ENCODE data around the gene IFT172. TPM values are rescaled to one million over a fixed set of nuclear protein-coding genes. Genes with fewer than 3 reads are reported as not detected.

Gene IFT172
- polyA plus RNA-seq, 1 experiment: 20.4 TPM

GRCh38 chr2:27398962-27399361 is 90.6 kb downstream of the IFT172 start:
- no peaks in the 10 kb centered on the region for H3K27me3 ChIP-seq (ENCODE audit: control insufficient read depth, insufficient read depth, low read length)
- H3K27ac ChIP-seq (ENCODE audit: low read depth, low read length): no peak overlapping the region
- H3K9me3 ChIP-seq (ENCODE audit: control insufficient read depth, insufficient read depth, low read length): no peaks in the 10 kb centered on the region; the same call in 1 of the 2 replicates
- TF ChIP-seq CTCF (IDR thresholded peaks at IDR 0.05; ENCODE audit: low read depth, low read length): no peak
- no peak for DNase-seq (ENCODE audit: low read depth, low spot score)
- ChIA-PET POLR2A (no interaction called here), CTCF (no interaction called here)
- no peak overlapping the region for H3K4me3 ChIP-seq (ENCODE audit: low read depth, low read length)

Small RNA genes within 50 kb of the gene (small RNA-seq; reads per million reads assigned to genes)
- not detected for gene RNU6-986P (ENCODE audit: insufficient read length, low read depth)

Other genes starting within 250 kb of the IFT172 start
- gene SLC30A3, start 226.7 kb downstream of the IFT172 start, polyA plus RNA-seq (2011; rRNA removed): 0.04 and 0.07 TPM in 2 replicates
- gene DNAJC5G, start 214.3 kb downstream of the IFT172 start, polyA plus RNA-seq (2011; rRNA removed): not detected in 2 replicates
- 0.05 TPM in 1 of 2 replicates, not detected in the other for gene TRIM54, start 207.3 kb downstream of the IFT172 start, polyA plus RNA-seq (2011; rRNA removed)
- 0.40 TPM in 1 of 2 replicates, not detected in the other for gene UCN, start 181.3 kb downstream of the IFT172 start, polyA plus RNA-seq (2011; rRNA removed)
- gene MPV17, start 166.6 kb downstream of the IFT172 start, polyA plus RNA-seq (2011; rRNA removed): 183 and 191 TPM in 2 replicates
- gene GTF3C2, start 133.0 kb downstream of the IFT172 start, polyA plus RNA-seq (2011; rRNA removed): 39.0 TPM in 2 replicates
- 43.0 and 52.2 TPM in 2 replicates for gene EIF2B4, start 119.4 kb downstream of the IFT172 start, polyA plus RNA-seq (2011; rRNA removed)
- gene SNX17, start 119.1 kb downstream of the IFT172 start, polyA plus RNA-seq (2011; rRNA removed): 123 and 137 TPM in 2 replicates
- gene ZNF513, start 109.0 kb downstream of the IFT172 start, polyA plus RNA-seq (2011; rRNA removed): 7.4 and 11.1 TPM in 2 replicates
- 48.6 and 49.5 TPM in 2 replicates for gene PPM1G, start 80.2 kb downstream of the IFT172 start, polyA plus RNA-seq (2011; rRNA removed)
- 181 and 182 TPM in 2 replicates for gene NRBP1, start 61.1 kb downstream of the IFT172 start, polyA plus RNA-seq (2011; rRNA removed)
- gene KRTCAP3, start 47.4 kb downstream of the IFT172 start, polyA plus RNA-seq (2011; rRNA removed): 0.32 and 0.60 TPM in 2 replicates
- 12.3 and 12.4 TPM in 2 replicates for gene FNDC4, start 5.5 kb upstream of the IFT172 start, polyA plus RNA-seq (2011; rRNA removed)
- gene GCKR, start 7.1 kb upstream of the IFT172 start, polyA plus RNA-seq (2011; rRNA removed): 0.14 and 0.36 TPM in 2 replicates
- gene ZNF512, start 93.3 kb upstream of the IFT172 start, polyA plus RNA-seq (2011; rRNA removed): 51.4 and 63.7 TPM in 2 replicates
- 1.7 and 1.8 TPM in 2 replicates for gene CCDC121, start 139.3 kb upstream of the IFT172 start, polyA plus RNA-seq (2011; rRNA removed)
- 63.9 and 73.6 TPM in 2 replicates for gene GPN1, start 139.3 kb upstream of the IFT172 start, polyA plus RNA-seq (2011; rRNA removed)
- gene SUPT7L, start 173.9 kb upstream of the IFT172 start, polyA plus RNA-seq (2011; rRNA removed): 43.9 and 46.7 TPM in 2 replicates
- 12.5 and 15.5 TPM in 2 replicates for gene SLC4A1AP, start 174.1 kb upstream of the IFT172 start, polyA plus RNA-seq (2011; rRNA removed)

Data from AG04450 (cell line).